Spleen (tissue), 7 donors: ENCODE measurements around the gene SDSL.

Experiments
- POLR2A ChIP-seq, 3 donors: fragments of 450-650 bp; IDR thresholded peaks; one replicate each; pipeline ENCODE4 v1.5.1; 2017; ENCODE audit warnings: antibody characterized with exemption in 3 of 3, mild to moderate bottlenecking in 1 of 3
- POLR2AphosphoS5 ChIP-seq, 3 donors: sonication (generic); formaldehyde crosslinking; IDR thresholded peaks; one replicate each; pipeline ENCODE4 v1.5.1; 2017; ENCODE audit warnings: antibody characterized with exemption in 3 of 3
- TF ChIP-seq, protein P1 (sequence below), 11 experiments: fragments of 200-600 bp in 7 of 11; fragments of 450-650 bp in 4 of 11; sonication (generic) in 4 of 11; IDR thresholded peaks in 8 of 11; conservative IDR thresholded peaks in 3 of 11; 1 replicate in 7 of 11; 2 replicates in 4 of 11; pipeline versions ENCODE4 v1.4.0 to v1.8.0; 2016 to 2021; ENCODE audit warnings: antibody characterized with exemption in 11 of 11, inconsistent platforms in 4 of 11, mild to moderate bottlenecking in 1 of 11
- donor health status: DM: no; HTN: no; CAD: no; lungs with moderate emphysema.
- donor health status: DM: no; HTN: no; CAD: no.
- donor health status: DM: no; HTN: no; CAD: no.

DNA sequence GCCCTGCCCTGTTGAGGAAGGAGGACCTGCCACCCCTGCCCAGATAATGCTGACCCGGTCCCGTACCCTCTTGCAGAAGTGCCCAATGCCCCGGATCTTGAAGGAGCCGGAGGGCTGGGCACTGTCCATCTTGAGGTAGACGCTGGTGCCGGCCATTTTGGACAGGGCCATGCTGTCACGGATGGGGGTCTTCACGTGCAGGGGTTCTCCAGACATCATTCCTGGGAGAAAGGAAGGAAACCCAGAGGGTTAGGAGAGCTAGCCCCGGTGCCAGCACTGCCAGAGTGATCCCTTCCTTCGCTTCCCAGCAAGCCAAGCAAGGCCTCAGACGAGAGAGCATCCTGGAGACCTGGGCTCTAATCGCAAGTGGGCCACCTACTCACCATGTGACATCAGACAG, 22.7 kb upstream of the SDSL start:
- TF ChIP-seq, protein P1, sequence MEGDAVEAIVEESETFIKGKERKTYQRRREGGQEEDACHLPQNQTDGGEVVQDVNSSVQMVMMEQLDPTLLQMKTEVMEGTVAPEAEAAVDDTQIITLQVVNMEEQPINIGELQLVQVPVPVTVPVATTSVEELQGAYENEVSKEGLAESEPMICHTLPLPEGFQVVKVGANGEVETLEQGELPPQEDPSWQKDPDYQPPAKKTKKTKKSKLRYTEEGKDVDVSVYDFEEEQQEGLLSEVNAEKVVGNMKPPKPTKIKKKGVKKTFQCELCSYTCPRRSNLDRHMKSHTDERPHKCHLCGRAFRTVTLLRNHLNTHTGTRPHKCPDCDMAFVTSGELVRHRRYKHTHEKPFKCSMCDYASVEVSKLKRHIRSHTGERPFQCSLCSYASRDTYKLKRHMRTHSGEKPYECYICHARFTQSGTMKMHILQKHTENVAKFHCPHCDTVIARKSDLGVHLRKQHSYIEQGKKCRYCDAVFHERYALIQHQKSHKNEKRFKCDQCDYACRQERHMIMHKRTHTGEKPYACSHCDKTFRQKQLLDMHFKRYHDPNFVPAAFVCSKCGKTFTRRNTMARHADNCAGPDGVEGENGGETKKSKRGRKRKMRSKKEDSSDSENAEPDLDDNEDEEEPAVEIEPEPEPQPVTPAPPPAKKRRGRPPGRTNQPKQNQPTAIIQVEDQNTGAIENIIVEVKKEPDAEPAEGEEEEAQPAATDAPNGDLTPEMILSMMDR (IDR thresholded peaks at IDR 0.05 in 8 of 11, conservative IDR thresholded peaks at IDR 0.05 in 3 of 11): no peak
- TF ChIP-seq POLR2AphosphoS5 (IDR thresholded peaks at IDR 0.05) (no peak), POLR2A (IDR thresholded peaks at IDR 0.05) (no peak)
